Endodermal cell (in vitro differentiated cells): ENCODE measurements around the gene CCM2. TPM values are rescaled to one million over a fixed set of nuclear protein-coding genes. Genes with fewer than 3 reads are reported as not detected.

Experiments
- DNase-seq: peaks from one replicate; pipeline ENCODE4 v3.0.0-alpha.2; 2017
- H3K27ac ChIP-seq: 2 replicates; pipeline ENCODE4 v1.5.1; 2013; ENCODE audit warnings: mild to moderate bottlenecking, low read depth, low read length, moderate library complexity
- H3K27me3 ChIP-seq: 2 replicates; pipeline ENCODE4 v1.6.1; 2013; ENCODE audit warnings: mild to moderate bottlenecking, low read length, moderate library complexity; ENCODE audit not compliant: insufficient read depth, control insufficient read depth, poor library complexity, severe bottlenecking
- H3K36me3 ChIP-seq: 2 replicates; pipeline ENCODE4 v1.7.0; 2013; ENCODE audit warnings: mild to moderate bottlenecking, low read length, moderate library complexity; ENCODE audit not compliant: control insufficient read depth, insufficient read depth
- H3K4me1 ChIP-seq: one replicate; pipeline ENCODE4 v1.7.0; 2013; ENCODE audit warnings: low read length; ENCODE audit not compliant: control insufficient read depth, insufficient read depth
- H3K4me3 ChIP-seq: 2 replicates; pipeline ENCODE4 v1.5.1; 2013; ENCODE audit warnings: mild to moderate bottlenecking, low read length, moderate library complexity
- H3K9ac ChIP-seq: 2 replicates; pipeline ENCODE4 v1.6.1; 2013; ENCODE audit warnings: mild to moderate bottlenecking, low read length, moderate library complexity; ENCODE audit not compliant: poor library complexity, severe bottlenecking; ENCODE audit errors: extremely low read depth
- H3K9me3 ChIP-seq: 2 replicates; pipeline ENCODE4 v1.6.1; 2013; ENCODE audit warnings: mild to moderate bottlenecking, low read length, moderate library complexity; ENCODE audit not compliant: control insufficient read depth
- H3K27ac Mint-ChIP-seq: 2 replicates; pipeline ENCODE4 v1.8.0; 2020; ENCODE audit warnings: mixed read lengths
- H3K27me3 Mint-ChIP-seq: 2 replicates; pipeline ENCODE4 v1.8.0; 2021; ENCODE audit warnings: mild to moderate bottlenecking, mixed read lengths; ENCODE audit not compliant: insufficient read depth
- H3K36me3 Mint-ChIP-seq: 2 replicates; pipeline ENCODE4 v1.8.0; 2020; ENCODE audit warnings: low read depth, mixed read lengths
- H3K4me1 Mint-ChIP-seq: 2 replicates; pipeline ENCODE4 v1.8.0; 2020; ENCODE audit warnings: mixed read lengths
- H3K4me3 Mint-ChIP-seq: 2 replicates; pipeline ENCODE4 v1.8.0; 2020; ENCODE audit warnings: mild to moderate bottlenecking, moderate library complexity, mixed read lengths
- H3K9me3 Mint-ChIP-seq: 2 replicates; pipeline ENCODE4 v1.8.0; 2020; ENCODE audit warnings: mild to moderate bottlenecking, mixed read lengths
- CTCF ChIP-seq: fragments of 200-600 bp; sonication (generic); conservative IDR thresholded peaks from 2 replicates; pipeline ENCODE4 v1.5.0; 2021; ENCODE audit warnings: antibody characterized with exemption, mild to moderate bottlenecking
- WGBS, 2 experiments: methylation state at CpG; one replicate each; pipeline versions ENCODE4 v1.1.5 to v1.1.7; 2013; ENCODE audit warnings: missing lambda C conversion rate in 2 of 2, mixed read lengths in 1 of 2; ENCODE audit not compliant: insufficient coverage in 1 of 2, insufficient read length in 1 of 2; 5-methylcytosine and 5-hydroxymethylcytosine counted together
- total RNA-seq, 2 donors: library from RNA; stranded (reverse); fragmentation: NEBNext Ultra II Directional in 1 of 2; extraction: Animal tissue kit (Norgen Biotek cat#: 25700) in 1 of 2; gene quantifications; 2 replicates in 1 of 2; 3 replicates in 1 of 2; pipeline ENCODE4 v1.2.1, GENCODE V29; 2021

The CCM2 gene
- total RNA-seq, 2 donors from 2014 or later = 37.4 to 38.1 TPM

- Mint-ChIP-seq H3K4me3 (peak overlapping the region; percentile 9), H3K27me3 (no peaks in the 10 kb centered on the region), H3K9me3 (no peaks in the 10 kb centered on the region), H3K27ac (peak overlapping the region; percentile 36), H3K36me3 (peaks cover 32% of the 10 kb centered on the region), H3K4me1 (peaks cover 39% of the 10 kb centered on the region)
- TF ChIP-seq CTCF = no peak
- Histone ChIP-seq H3K4me3 (peak overlapping the region; percentile 65), H3K27me3 (no peaks in the 10 kb centered on the region), H3K9me3 (no peaks in the 10 kb centered on the region), H3K27ac (no peak overlapping the region), H3K9ac (no peak overlapping the region), H3K36me3 (peaks cover 32% of the 10 kb centered on the region), H3K4me1 (peaks cover 3% of the 10 kb centered on the region)
- 88% methylated on average over 6 of the region's 8 CpGs; no CpG with 5 or more reads in 1 of the 2 experiments for WGBS, 2 experiments
- no peak for DNase-seq
Measured at GRCh38 chr7:45036796-45037195, 36.8 kb downstream of the CCM2 start.

- 97 to 100% methylated on average over 3 to 5 of the region's 5 CpGs for WGBS, 2 experiments
- Histone ChIP-seq H3K4me3 (no peak overlapping the region), H3K9ac (no peak overlapping the region), H3K27me3 (no peaks in the 10 kb centered on the region), H3K4me1 (peaks cover 3% of the 10 kb centered on the region), H3K27ac (no peak overlapping the region), H3K9me3 (no peaks in the 10 kb centered on the region), H3K36me3 (peaks cover 41% of the 10 kb centered on the region)
- Mint-ChIP-seq H3K4me3 (no peak overlapping the region), H3K4me1 (peaks cover 34% of the 10 kb centered on the region), H3K27ac (peak overlapping the region; percentile 62), H3K9me3 (no peaks in the 10 kb centered on the region), H3K36me3 (peaks cover 41% of the 10 kb centered on the region), H3K27me3 (no peaks in the 10 kb centered on the region)
- TF ChIP-seq CTCF = no peak
- no peak for DNase-seq
Measured at GRCh38 chr7:45037876-45038275, 37.9 kb downstream of the CCM2 start.

- H3K4me3 ChIP-seq = no peak overlapping the region
- H3K9ac ChIP-seq = no peak overlapping the region
- 89 to 100% methylated on average over 2 to 5 of the region's 5 CpGs for WGBS, 2 experiments
- Mint-ChIP-seq H3K4me1 (peaks cover 26% of the 10 kb centered on the region), H3K36me3 (peaks cover 52% of the 10 kb centered on the region), H3K27ac (no peak overlapping the region), H3K9me3 (no peaks in the 10 kb centered on the region), H3K27me3 (no peaks in the 10 kb centered on the region), H3K4me3 (no peak overlapping the region)
- H3K27me3 ChIP-seq = no peaks in the 10 kb centered on the region
- TF ChIP-seq CTCF = no peak
- H3K4me1 ChIP-seq = peaks cover 3% of the 10 kb centered on the region
- no peak for DNase-seq
- no peak overlapping the region for H3K27ac ChIP-seq
- peaks cover 50% of the 10 kb centered on the region for H3K36me3 ChIP-seq
- H3K9me3 ChIP-seq = no peaks in the 10 kb centered on the region
Measured at GRCh38 chr7:45039106-45039505, 39.1 kb downstream of the CCM2 start.
